B cell (primary cell): ENCODE measurements around the gene RILPL1. TPM values are rescaled to one million over a fixed set of nuclear protein-coding genes. Genes with fewer than 3 reads are reported as not detected.

Source experiments
- ATAC-seq: fragments of 200-7000 bp; cut with Tn5 transposase; one replicate; pipeline ENCODE4 v1.10.0; 2021; ENCODE audit warnings: low read depth, mild to moderate bottlenecking, moderate number of reproducible peaks, moderate library complexity
- CTCF ChIA-PET: fragments of 350-600 bp; sonication (Branson Sonifier 250); formaldehyde crosslinking; loops from one replicate; lab custom pipeline; 2021; ENCODE audit warnings: antibody characterized with exemption, inconsistent platforms; lab: Charles Lee
- POLR2A ChIA-PET: fragments of 350-600 bp; sonication (Branson Sonifier 250); formaldehyde crosslinking; loops from one replicate; lab custom pipeline; 2021; ENCODE audit warnings: antibody characterized with exemption; lab: Charles Lee
- DNase-seq: peaks from one replicate; pipeline ENCODE4 v3.0.0; 2013
- H2AFZ ChIP-seq: 2 replicates; pipeline ENCODE4 v1.6.1; 2012; ENCODE audit warnings: mild to moderate bottlenecking, low read depth, low read length; ENCODE audit not compliant: insufficient read depth, poor library complexity, severe bottlenecking
- H3K27ac ChIP-seq, 2 donors: 1 replicate in 1 of 2; 2 replicates in 1 of 2; pipeline ENCODE4 v1.5.1; 2012 to 2013; ENCODE audit warnings: low read length in 2 of 2, mild to moderate bottlenecking in 2 of 2, moderate library complexity in 1 of 2
- H3K27me3 ChIP-seq, 4 experiments: fragments of 200-600 bp in 1 of 4; sonication (generic) in 1 of 4; replicated peaks in 1 of 4; 1 replicate in 2 of 4; 2 replicates in 2 of 4; pipeline versions ENCODE4 v1.6.1 to v1.7.0; 2013 to 2016; ENCODE audit warnings: low read length in 3 of 4, mild to moderate bottlenecking in 2 of 4, mixed read lengths in 1 of 4, moderate library complexity in 1 of 4; ENCODE audit not compliant: insufficient read depth in 4 of 4, control insufficient read depth in 3 of 4; ENCODE audit errors: control extremely low read depth in 1 of 4
- H3K36me3 ChIP-seq, 2 experiments: replicated peaks in 1 of 2; 1 replicate in 1 of 2; 2 replicates in 1 of 2; pipeline versions ENCODE4 v1.6.1 to v1.7.1; 2013; ENCODE audit warnings: low read length in 1 of 2; ENCODE audit not compliant: insufficient read depth in 2 of 2, control insufficient read depth in 1 of 2; ENCODE audit errors: control extremely low read depth in 1 of 2, extremely low read depth in 1 of 2
- H3K4me1 ChIP-seq, 2 donors: fragments of 200-600 bp in 1 of 2; sonication (generic) in 1 of 2; 1 replicate in 1 of 2; 2 replicates in 1 of 2; pipeline versions ENCODE4 v1.5.1 to v1.6.1; 2013 to 2017; ENCODE audit warnings: low read length in 2 of 2; ENCODE audit not compliant: control insufficient read depth in 2 of 2, insufficient read depth in 2 of 2
- H3K4me2 ChIP-seq: replicated peaks from 2 replicates; pipeline ENCODE3; 2012; ENCODE audit warnings: mild to moderate bottlenecking, low read depth, low read length; ENCODE audit not compliant: poor library complexity, severe bottlenecking
- H3K4me3 ChIP-seq, 5 experiments: fragments of 200-600 bp in 1 of 5; sonication (generic) in 1 of 5; 1 replicate in 3 of 5; 2 replicates in 2 of 5; pipeline versions ENCODE4 v1.5.1 to v1.7.0; 2011 to 2016; ENCODE audit warnings: low read length in 4 of 5, mild to moderate bottlenecking in 4 of 5, low read depth in 2 of 5, control low read depth in 1 of 5, moderate library complexity in 1 of 5; ENCODE audit not compliant: insufficient read depth in 1 of 5; ENCODE audit errors: control extremely low read depth in 1 of 5, extremely low read depth in 1 of 5
- H3K79me2 ChIP-seq: fragments of 200-600 bp; sonication (generic); one replicate; pipeline ENCODE4 v1.6.0; 2016; ENCODE audit warnings: low read length; ENCODE audit not compliant: control insufficient read depth, insufficient read depth
- H3K9ac ChIP-seq: fragments of 200-600 bp; sonication (generic); 2 replicates; pipeline ENCODE4 v1.6.1; 2017; ENCODE audit warnings: mild to moderate bottlenecking, low read length, moderate library complexity
- H3K9me3 ChIP-seq, 3 donors: one replicate each; pipeline versions ENCODE4 v1.6.1 to v1.7.1; 2013; ENCODE audit warnings: low read length in 2 of 3; ENCODE audit not compliant: control insufficient read depth in 2 of 3, insufficient read depth in 1 of 3; ENCODE audit errors: control extremely low read depth in 1 of 3
- H4K20me1 ChIP-seq: 2 replicates; pipeline ENCODE4 v1.6.0; 2012; ENCODE audit warnings: mild to moderate bottlenecking, low read length; ENCODE audit not compliant: insufficient read depth, control insufficient read depth, poor library complexity, severe bottlenecking
- H3K27ac Mint-ChIP-seq: one replicate; pipeline ENCODE4 v1.8.0; 2021; ENCODE audit warnings: mixed read lengths
- H3K27me3 Mint-ChIP-seq: one replicate; pipeline ENCODE4 v1.8.0; 2021; ENCODE audit warnings: mixed read lengths
- H3K4me1 Mint-ChIP-seq: one replicate; pipeline ENCODE4 v1.8.0; 2021; ENCODE audit warnings: mixed read lengths
- H3K4me3 Mint-ChIP-seq: one replicate; pipeline ENCODE4 v1.8.0; 2021; ENCODE audit warnings: mixed read lengths
- H3K9me3 Mint-ChIP-seq: one replicate; pipeline ENCODE4 v1.8.0; 2022; ENCODE audit warnings: mixed read lengths; ENCODE audit not compliant: insufficient read depth
- EZH2 ChIP-seq: IDR thresholded peaks from 2 replicates; pipeline ENCODE4 v1.6.1; 2012; ENCODE audit warnings: borderline replicate concordance, low read depth, mild to moderate bottlenecking, moderate library complexity, low read length; ENCODE audit not compliant: insufficient read depth, poor library complexity, severe bottlenecking
- WGBS: methylation state at CpG from one replicate; pipeline ENCODE4 v1.1.5; 2013; ENCODE audit warnings: missing lambda C conversion rate; ENCODE audit not compliant: insufficient coverage; 5-methylcytosine and 5-hydroxymethylcytosine counted together
- intact Hi-C: fragments of 100-400 bp; cut with micrococcal nuclease; formaldehyde crosslinking; loops from one replicate; pipeline ENCODE4 v1.10.0; 2022
- polyA plus RNA-seq: library from polyadenylated mRNA; depleted of rRNA; stranded (reverse); fragments of >200 nt; gene quantifications from 2 replicates; pipeline ENCODE4 v1.2.3, GENCODE V29; 2012
- total RNA-seq, 2 donors: library from RNA; stranded (reverse); fragments of 120-200 nt in 1 of 2; gene quantifications; 1 replicate in 1 of 2; 2 replicates in 1 of 2; pipeline versions ENCODE4 v1.2.3 to v1.2.4, GENCODE V29; 2013 to 2022
- TF ChIP-seq, protein P1 (sequence below): fragments of 200-600 bp; IDR thresholded peaks from one replicate; pipeline ENCODE4 v1.8.0; 2022; ENCODE audit warnings: antibody characterized with exemption, mild to moderate bottlenecking

Gene RILPL1
- total and polyA plus RNA-seq, 2 donors (not counting 1 experiment from before 2014, with no cell fraction given) = 2.6 to 2.8 TPM

DNA sequence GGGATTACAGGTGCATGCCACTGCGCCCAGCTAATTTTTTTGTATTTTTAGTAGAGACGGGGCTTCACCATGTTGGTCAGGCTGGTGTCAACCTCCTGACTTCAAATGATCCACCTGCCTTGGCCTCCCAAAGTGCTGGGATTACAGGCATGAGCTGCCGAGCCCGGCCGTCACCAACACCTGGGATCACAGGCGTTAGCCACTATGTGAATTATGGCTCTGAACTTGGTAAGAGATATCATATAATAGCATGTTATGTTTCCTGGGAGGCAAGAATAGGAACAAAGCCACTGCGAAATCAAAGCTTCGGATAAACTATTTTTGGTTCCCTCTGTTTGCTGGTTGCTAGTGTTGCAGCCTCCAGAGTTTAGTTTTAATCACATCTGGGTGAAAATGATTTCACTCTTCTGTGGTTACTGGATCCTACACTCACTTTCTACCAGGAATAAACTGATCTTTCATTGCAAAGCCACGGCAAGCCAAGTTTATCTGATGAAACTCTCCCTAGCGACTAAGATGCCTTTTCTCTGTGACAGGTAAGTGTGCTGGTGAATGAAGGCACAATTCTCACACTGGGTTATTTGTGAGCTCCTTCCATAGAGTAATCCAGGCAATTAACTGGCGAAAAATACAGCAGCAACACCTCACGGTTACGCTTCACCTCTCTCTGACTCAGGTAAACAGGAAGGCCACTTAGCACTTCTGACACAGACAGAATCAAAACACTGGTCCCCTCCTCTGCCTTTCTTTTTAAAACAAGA lies 58.9 kb downstream of the RILPL1 start:
- Histone ChIP-seq H3K4me2 (peak overlapping the region; percentile 55), H3K79me2 (peaks cover 27% of the 10 kb centered on the region), H2AFZ (peak overlapping the region; percentile 24), H4K20me1 (peaks cover 13% of the 10 kb centered on the region), H3K27me3 (no peaks in the 10 kb centered on the region), H3K9me3 (no peaks in the 10 kb centered on the region), H3K9ac (peak overlapping the region; percentile 52), H3K4me1 (peaks cover 0 to 12% of the 10 kb centered on the region in 2 donors), H3K4me3 (no peak overlapping the region), H3K27ac (peak overlapping the region; percentile 35 to 69), H3K36me3 (peaks cover 0 to 3% of the 10 kb centered on the region in 2 experiments)
- ChIA-PET POLR2A (no interaction called here), CTCF (no interaction called here)
- no peak overlapping the region for H3K27ac Mint-ChIP-seq
- H3K4me3 Mint-ChIP-seq = no peak overlapping the region
- no peaks in the 10 kb centered on the region for H3K4me1 Mint-ChIP-seq
- ATAC-seq (no peak), DNase-seq (no peak)
- TF ChIP-seq, protein P1, sequence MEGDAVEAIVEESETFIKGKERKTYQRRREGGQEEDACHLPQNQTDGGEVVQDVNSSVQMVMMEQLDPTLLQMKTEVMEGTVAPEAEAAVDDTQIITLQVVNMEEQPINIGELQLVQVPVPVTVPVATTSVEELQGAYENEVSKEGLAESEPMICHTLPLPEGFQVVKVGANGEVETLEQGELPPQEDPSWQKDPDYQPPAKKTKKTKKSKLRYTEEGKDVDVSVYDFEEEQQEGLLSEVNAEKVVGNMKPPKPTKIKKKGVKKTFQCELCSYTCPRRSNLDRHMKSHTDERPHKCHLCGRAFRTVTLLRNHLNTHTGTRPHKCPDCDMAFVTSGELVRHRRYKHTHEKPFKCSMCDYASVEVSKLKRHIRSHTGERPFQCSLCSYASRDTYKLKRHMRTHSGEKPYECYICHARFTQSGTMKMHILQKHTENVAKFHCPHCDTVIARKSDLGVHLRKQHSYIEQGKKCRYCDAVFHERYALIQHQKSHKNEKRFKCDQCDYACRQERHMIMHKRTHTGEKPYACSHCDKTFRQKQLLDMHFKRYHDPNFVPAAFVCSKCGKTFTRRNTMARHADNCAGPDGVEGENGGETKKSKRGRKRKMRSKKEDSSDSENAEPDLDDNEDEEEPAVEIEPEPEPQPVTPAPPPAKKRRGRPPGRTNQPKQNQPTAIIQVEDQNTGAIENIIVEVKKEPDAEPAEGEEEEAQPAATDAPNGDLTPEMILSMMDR = no peak
- TF ChIP-seq EZH2 = no peak
- intact Hi-C loops = no loop called here
- H3K27me3 Mint-ChIP-seq = no peaks in the 10 kb centered on the region
- no peaks in the 10 kb centered on the region for H3K9me3 Mint-ChIP-seq
- 58% methylated on average over 4 of the region's 13 CpGs for WGBS

DNA sequence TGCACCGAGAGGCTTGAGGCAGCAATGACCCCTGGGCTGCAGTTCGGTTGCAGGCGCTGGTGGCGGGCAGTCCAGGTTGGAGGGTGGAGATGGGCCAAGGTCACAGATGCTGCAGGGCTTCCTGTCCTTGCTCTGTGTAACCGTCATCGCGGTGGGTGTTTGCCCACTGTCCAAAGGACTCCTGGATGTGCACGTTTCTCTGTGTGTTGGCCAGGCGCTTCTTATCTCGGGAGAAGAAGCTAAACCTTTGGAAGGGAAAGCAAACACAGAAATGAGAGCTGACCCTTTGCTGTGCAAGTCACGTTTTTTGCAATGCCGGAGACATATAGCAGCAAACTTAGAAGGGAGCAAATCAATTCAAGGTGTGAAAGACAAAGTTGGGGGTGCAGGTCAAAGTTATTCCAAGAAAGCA lies 61.1 kb downstream of the RILPL1 start:
- CTCF ChIA-PET = no interaction called here

More for the DNA sequence above, 61.1 kb downstream of the RILPL1 start:
- intact Hi-C loops = no loop called here
- DNase-seq = no peak
- POLR2A ChIA-PET = interaction anchor here (0.6 kb wide), 1 partner anchor 75 kb away, joined by 8 read pairs; no protein-coding TSS in a partner anchor
- peaks cover 9 to 16% of the 10 kb centered on the region in 2 donors for H3K4me1 ChIP-seq
- H3K9ac ChIP-seq = no peak overlapping the region
- ATAC-seq = no peak
- H3K9me3 ChIP-seq = no peaks in the 10 kb centered on the region
- H3K27me3 ChIP-seq = no peaks in the 10 kb centered on the region
- no peak overlapping the region for H3K4me2 ChIP-seq
- Mint-ChIP-seq H3K4me3 (no peak overlapping the region), H3K27ac (no peak overlapping the region), H3K27me3 (no peaks in the 10 kb centered on the region), H3K4me1 (peaks cover 5% of the 10 kb centered on the region), H3K9me3 (no peaks in the 10 kb centered on the region)
- no peak overlapping the region for H3K4me3 ChIP-seq
- WGBS = 96% methylated on average over 12 of the region's 12 CpGs
- peaks cover 0 to 3% of the 10 kb centered on the region in 2 experiments for H3K36me3 ChIP-seq
- H4K20me1 ChIP-seq = peaks cover 13% of the 10 kb centered on the region
- no peak for TF ChIP-seq EZH2
- TF ChIP-seq, protein P1 = no peak
- H3K79me2 ChIP-seq = peaks cover 40% of the 10 kb centered on the region
- no peak overlapping the region for H3K27ac ChIP-seq
- H2AFZ ChIP-seq = no peak overlapping the region
